H1 (cell line): ENCODE results near the gene MAML1. TPM values are rescaled to one million over a fixed set of nuclear protein-coding genes. Genes with fewer than 3 reads are reported as not detected.

ENCODE experiments used
- CTCF ChIA-PET: fragments of 300-600 bp; sonication (Branson Sonifier 250); formaldehyde crosslinking; loops from one replicate; lab custom pipeline; 2021; ENCODE audit not compliant: partially characterized antibody; lab: Charles Lee
- POLR2A ChIA-PET: fragments of 300-600 bp; sonication (Branson Sonifier 250); formaldehyde crosslinking; loops from one replicate; lab custom pipeline; 2021; ENCODE audit warnings: inconsistent platforms; ENCODE audit not compliant: partially characterized antibody; lab: Charles Lee
- DNase-seq, 2 experiments: peaks; one replicate each; pipeline versions ENCODE4 v3.0.0 to v3.0.0-alpha.2; 2010 to 2022; ENCODE audit warnings: low spot score in 2 of 2, low read depth in 1 of 2, mixed read lengths in 1 of 2
- FAIRE-seq: peaks from 2 replicates; lab custom pipeline; 2011; peaks lifted over from hg19 to GRCh38; lab: Jason Lieb, UNC
- H2AFZ ChIP-seq: 2 replicates; pipeline ENCODE4 v1.8.1; 2012; ENCODE audit warnings: low read length, inconsistent platforms
- H2AK5ac ChIP-seq: 2 replicates; pipeline ENCODE4 v1.6.1; 2013; ENCODE audit warnings: low read depth, low read length
- H2BK120ac ChIP-seq: replicated peaks from 2 replicates; pipeline ENCODE3; 2013; ENCODE audit warnings: low read depth, low read length, inconsistent platforms
- H2BK12ac ChIP-seq: 2 replicates; pipeline ENCODE4 v1.6.1; 2013; ENCODE audit warnings: low read depth, low read length
- H2BK15ac ChIP-seq: 2 replicates; pipeline ENCODE4 v1.6.1; 2013; ENCODE audit warnings: low read length
- H2BK20ac ChIP-seq: 2 replicates; pipeline ENCODE4 v1.6.1; 2013; ENCODE audit warnings: low read length
- H2BK5ac ChIP-seq: 2 replicates; pipeline ENCODE4 v1.6.1; 2013; ENCODE audit warnings: low read depth, low read length
- H3K14ac ChIP-seq: 2 replicates; pipeline ENCODE4 v1.6.1; 2013; ENCODE audit warnings: inconsistent platforms; ENCODE audit not compliant: insufficient read length
- H3K18ac ChIP-seq: 2 replicates; pipeline ENCODE4 v1.6.1; 2013; ENCODE audit warnings: low read length; ENCODE audit errors: extremely low read depth
- H3K23ac ChIP-seq: 2 replicates; pipeline ENCODE4 v1.6.1; 2013; ENCODE audit warnings: inconsistent platforms; ENCODE audit not compliant: insufficient read length
- H3K23me2 ChIP-seq: 2 replicates; pipeline ENCODE4 v1.6.1; 2013; ENCODE audit warnings: low read depth, low read length
- H3K27ac ChIP-seq: 2 replicates; pipeline ENCODE4 v1.6.1; 2011; ENCODE audit warnings: low read depth, low read length, inconsistent platforms
- H3K27me3 ChIP-seq, 4 experiments: replicated peaks in 1 of 4; 1 replicate in 1 of 4; 2 replicates in 3 of 4; pipeline versions ENCODE4 v1.6.1 to v1.8.1; 2011 to 2013; ENCODE audit warnings: low read length in 3 of 4, mild to moderate bottlenecking in 3 of 4, inconsistent platforms in 2 of 4, mixed read lengths in 2 of 4, moderate library complexity in 1 of 4; ENCODE audit not compliant: control insufficient read depth in 3 of 4, insufficient read depth in 3 of 4; ENCODE audit errors: extremely low read depth in 1 of 4
- H3K36me3 ChIP-seq, 4 experiments: 2 replicates each; pipeline versions ENCODE4 v1.6.1 to v1.8.1; 2011 to 2013; ENCODE audit warnings: mild to moderate bottlenecking in 4 of 4, low read length in 3 of 4, moderate library complexity in 2 of 4, control low read depth in 1 of 4, inconsistent platforms in 1 of 4; ENCODE audit not compliant: insufficient read depth in 4 of 4, control insufficient read depth in 2 of 4
- H3K4ac ChIP-seq: replicated peaks from 2 replicates; pipeline ENCODE3; 2013; ENCODE audit warnings: low read length, low read depth, mixed read lengths, inconsistent platforms; ENCODE audit not compliant: insufficient read length
- H3K4me1 ChIP-seq, 4 experiments: replicated peaks in 1 of 4; 1 replicate in 1 of 4; 2 replicates in 3 of 4; pipeline versions ENCODE4 v1.6.1 to v1.8.1; 2011 to 2013; ENCODE audit warnings: low read length in 3 of 4, inconsistent platforms in 2 of 4, mixed read lengths in 1 of 4; ENCODE audit not compliant: insufficient read depth in 4 of 4, control insufficient read depth in 3 of 4
- H3K4me2 ChIP-seq, 2 experiments: 2 replicates each; pipeline versions ENCODE4 v1.6.1 to v1.8.1; 2011 to 2013; ENCODE audit warnings: low read depth in 2 of 2, low read length in 2 of 2, control low read depth in 1 of 2, inconsistent platforms in 1 of 2, mild to moderate bottlenecking in 1 of 2; ENCODE audit not compliant: insufficient read depth in 1 of 2
- H3K4me3 ChIP-seq, 4 experiments: fragments of 200-600, 300-600 bp in 1 of 4; sonication (generic), shearing (Covaris generic), sonication (Bioruptor Twin) in 1 of 4; 2 replicates each; pipeline versions ENCODE4 v1.5.1 to v1.8.1; 2011 to 2016; ENCODE audit warnings: low read length in 4 of 4, low read depth in 3 of 4, control low read depth in 2 of 4, inconsistent platforms in 2 of 4, mild to moderate bottlenecking in 2 of 4, mixed read lengths in 1 of 4, moderate library complexity in 1 of 4; ENCODE audit not compliant: insufficient read depth in 2 of 4; ENCODE audit errors: extremely low read depth in 1 of 4
- H3K56ac ChIP-seq: replicated peaks from 2 replicates; pipeline ENCODE3; 2013; ENCODE audit warnings: low read depth, mild to moderate bottlenecking, mixed read lengths, low read length, inconsistent platforms; ENCODE audit not compliant: insufficient read length
- H3K79me1 ChIP-seq: 2 replicates; pipeline ENCODE4 v1.6.1; 2013; ENCODE audit warnings: low read depth, low read length, control low read depth
- H3K79me2 ChIP-seq, 2 experiments: 2 replicates each; pipeline versions ENCODE4 v1.6.1 to v1.8.1; 2012 to 2013; ENCODE audit warnings: low read length in 2 of 2, mild to moderate bottlenecking in 2 of 2, inconsistent platforms in 1 of 2; ENCODE audit not compliant: insufficient read depth in 2 of 2, control insufficient read depth in 1 of 2
- H3K9ac ChIP-seq, 4 experiments: replicated peaks in 1 of 4; 1 replicate in 1 of 4; 2 replicates in 3 of 4; pipeline versions ENCODE4 v1.6.1 to v1.8.1; 2011 to 2013; ENCODE audit warnings: low read depth in 3 of 4, low read length in 3 of 4, control low read depth in 2 of 4, mild to moderate bottlenecking in 2 of 4, moderate library complexity in 2 of 4, inconsistent platforms in 1 of 4; ENCODE audit errors: extremely low read depth in 1 of 4
- H3K9me3 ChIP-seq, 2 experiments: 2 replicates each; pipeline versions ENCODE4 v1.6.1 to v1.8.1; 2012 to 2013; ENCODE audit warnings: mild to moderate bottlenecking in 2 of 2, moderate library complexity in 2 of 2, control low read depth in 1 of 2, inconsistent platforms in 1 of 2, low read depth in 1 of 2, low read length in 1 of 2, mixed read lengths in 1 of 2; ENCODE audit not compliant: insufficient read depth in 2 of 2
- H4K20me1 ChIP-seq, 2 experiments: replicated peaks in 1 of 2; 2 replicates each; pipeline versions ENCODE3 to v1.8.1; 2011 to 2013; ENCODE audit warnings: inconsistent platforms in 2 of 2, low read length in 2 of 2, mild to moderate bottlenecking in 1 of 2; ENCODE audit not compliant: insufficient read depth in 2 of 2, control insufficient read depth in 1 of 2
- H4K5ac ChIP-seq: 2 replicates; pipeline ENCODE4 v1.6.1; 2013; ENCODE audit warnings: low read length, low read depth, mixed read lengths, inconsistent platforms; ENCODE audit not compliant: insufficient read length
- H4K8ac ChIP-seq: 2 replicates; pipeline ENCODE4 v1.8.0; 2013; ENCODE audit warnings: mild to moderate bottlenecking, moderate library complexity, low read length, inconsistent platforms; ENCODE audit not compliant: insufficient read depth; ENCODE audit errors: extremely low read depth
- H4K91ac ChIP-seq: replicated peaks from 2 replicates; pipeline ENCODE3; 2013; ENCODE audit warnings: low read length, mixed read lengths, inconsistent platforms; ENCODE audit not compliant: insufficient read length
- MAFK ChIP-seq: IDR thresholded peaks from 2 replicates; pipeline ENCODE4 v1.6.1; 2012; ENCODE audit warnings: low read depth, mild to moderate bottlenecking, improper control_type of control experiment, low read length
- TAF7 ChIP-seq: optimal IDR thresholded peaks from 2 replicates; pipeline ENCODE3; 2011; ENCODE audit warnings: low read depth, mild to moderate bottlenecking, inconsistent platforms, low read length, moderate library complexity, borderline replicate concordance
- YY1 ChIP-seq: IDR thresholded peaks from 2 replicates; pipeline ENCODE4 v1.6.1; 2011; ENCODE audit warnings: low read depth, mild to moderate bottlenecking, low read length
- ZNF274 ChIP-seq: IDR thresholded peaks from 2 replicates; pipeline ENCODE4 v1.7.0; 2012; ENCODE audit warnings: low read length, borderline replicate concordance; ENCODE audit errors: extremely low read depth
- WGBS, 2 experiments: shearing (Covaris generic) in 1 of 2; methylation state at CpG; one replicate each; pipeline versions ENCODE4 v1.1.6 to v1.1.7; 2013 to 2015; ENCODE audit warnings: low lambda C conversion rate in 2 of 2, mixed read lengths in 2 of 2, inconsistent platforms in 1 of 2, low coverage in 1 of 2, missing lambda C conversion rate in 1 of 2; ENCODE audit not compliant: insufficient replicate concordance in 2 of 2, insufficient coverage in 1 of 2, insufficient read length in 1 of 2; ENCODE audit errors: extremely low coverage in 1 of 2, missing lambda C conversion rate in 1 of 2; 5-methylcytosine and 5-hydroxymethylcytosine counted together
- polyA plus RNA-seq, 7 experiments: library from polyadenylated mRNA; depleted of rRNA in 3 of 7; stranded (reverse) in 5 of 7; unstranded in 2 of 7; fragments of >200 nt in 5 of 7; fragments of 200-250 nt in 2 of 7; gene quantifications; 1 replicate in 5 of 7; 2 replicates in 1 of 7; 4 replicates in 1 of 7; pipeline versions ENCODE4 v1.2.1 to v1.2.3, GENCODE V29; 2011 to 2013; ENCODE audit warnings: missing spikeins in 2 of 7, mixed read lengths in 2 of 7
- total RNA-seq: library from RNA; stranded (reverse); fragmentation: NEBNext Ultra II Directional; extraction: Animal tissue kit (Norgen Biotek cat#: 25700); gene quantifications from 2 replicates; pipeline ENCODE4 v1.2.1, GENCODE V29; 2021

MAML1 gene
- total and polyA plus RNA-seq, 2 of the 8 experiments (the other 6 are each of a cell fraction or from before 2014, with no cell fraction given): 17.1 to 41.9 TPM

DNA sequence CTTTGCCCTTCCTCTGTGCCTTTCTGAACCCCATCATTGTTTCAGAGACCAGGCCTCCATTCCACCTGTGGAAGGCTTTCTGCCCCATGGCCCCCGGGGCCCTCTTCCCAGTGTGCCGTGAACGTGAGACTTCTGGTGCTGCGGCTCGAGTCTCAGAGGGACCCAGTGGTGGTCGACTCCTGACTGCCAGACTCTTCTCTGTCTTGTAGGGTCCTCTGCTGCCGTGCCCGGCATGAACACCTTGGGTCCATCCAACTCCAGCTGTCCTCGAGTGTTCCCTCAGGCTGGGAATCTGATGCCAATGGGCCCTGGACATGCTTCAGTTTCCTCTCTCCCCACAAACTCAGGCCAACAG lies 41.0 kb downstream of the MAML1 start:
- Histone ChIP-seq H3K14ac (no peak overlapping the region), H3K18ac (no peak overlapping the region), H3K27me3 (no peaks in the 10 kb centered on the region), H3K79me1 (peaks cover 2% of the 10 kb centered on the region), H3K79me2 (peaks cover 0 to 3% of the 10 kb centered on the region in 2 experiments; a peak in 1 of 4 replicates), H2BK12ac (no peak overlapping the region), H3K56ac (no peak overlapping the region), H3K36me3 (peaks cover 19 to 61% (median 50%) of the 10 kb centered on the region in 4 experiments), H2AFZ (no peak overlapping the region), H2BK5ac (no peak overlapping the region), H4K20me1 (peaks cover 0 to 6% of the 10 kb centered on the region in 2 experiments), H3K4me3 (no peak overlapping the region), H2AK5ac (no peak overlapping the region), H4K8ac (no peak overlapping the region), H3K4me2 (no peak overlapping the region), H3K4ac (no peak overlapping the region), H2BK120ac (no peak overlapping the region), H4K91ac (no peak overlapping the region), H3K9me3 (no peaks in the 10 kb centered on the region), H4K5ac (no peak overlapping the region), H2BK20ac (no peak overlapping the region), H3K27ac (no peak overlapping the region), H3K23me2 (no peaks in the 10 kb centered on the region), H3K9ac (no peak overlapping the region), H3K4me1 (0 out of 7 replicates have a peak, but pooled peaks cover 0 to 2% (median 0%) of the 10 kb centered on the region in 4 experiments), H2BK15ac (no peak overlapping the region), H3K23ac (no peak overlapping the region)
- FAIRE-seq (no peak), DNase-seq (no peak)
- WGBS, 2 experiments: 90% methylated on average over 9 of the region's 9 CpGs; no CpG with 5 or more reads in 1 of the 2 experiments
- POLR2A ChIA-PET: interaction anchor here (1.4 kb wide), 1 partner anchor 150 kb away, joined by 3 read pairs; the partner anchor contains the start of gene HNRNPH1
- TF ChIP-seq TAF7 (no peak), ZNF274 (no peak), YY1 (no peak), MAFK (no peak)
- CTCF ChIA-PET: interaction anchor here (3.4 kb wide), 1 partner anchor 11 kb away, joined by 19 read pairs; no protein-coding TSS in a partner anchor
